OCI-LY1 (cell line): Measurements from ENCODE around the gene ABCA7.
A peak's percentile ranks its signal among the peaks of the same experiment; 100 is the strongest.

ENCODE experiments used
- H2AFZ ChIP-seq: fragments of 200-600 bp; sonication (generic), shearing (Covaris generic); 2 replicates; pipeline ENCODE4 v1.6.0; 2014; ENCODE audit warnings: antibody characterized with exemption, mild to moderate bottlenecking, low read length
- H3F3A ChIP-seq: fragments of 200-600 bp; sonication (generic), shearing (Covaris generic); 2 replicates; pipeline ENCODE4 v1.6.0; 2014; ENCODE audit warnings: mild to moderate bottlenecking, antibody characterized with exemption, low read length, moderate library complexity; ENCODE audit not compliant: insufficient read depth
- H3K27ac ChIP-seq: fragments of 200-600 bp; sonication (generic); 2 replicates; pipeline ENCODE4 v1.5.1; 2014; ENCODE audit warnings: low read length, mixed run types, mild to moderate bottlenecking, low read depth; ENCODE audit not compliant: poor library complexity, severe bottlenecking
- H3K27me3 ChIP-seq: fragments of 200-600 bp; sonication (generic); 2 replicates; pipeline ENCODE4 v1.6.0; 2014; ENCODE audit warnings: antibody characterized with exemption, mild to moderate bottlenecking, low read length, moderate library complexity; ENCODE audit not compliant: insufficient read depth
- H3K36me3 ChIP-seq: fragments of 200-600 bp; sonication (generic); 2 replicates; pipeline ENCODE4 v1.6.1; 2014; ENCODE audit warnings: mild to moderate bottlenecking, antibody characterized with exemption, low read length, moderate library complexity, mixed read lengths; ENCODE audit not compliant: insufficient read depth
- H3K4me1 ChIP-seq: fragments of 200-600 bp; sonication (generic); 2 replicates; pipeline ENCODE4 v1.5.1; 2014; ENCODE audit warnings: mild to moderate bottlenecking, low read length, moderate library complexity; ENCODE audit not compliant: insufficient read depth, severe bottlenecking
- H3K4me2 ChIP-seq: fragments of 200-600 bp; sonication (generic), shearing (Covaris generic); 2 replicates; pipeline ENCODE4 v1.6.1; 2014; ENCODE audit warnings: low read length
- H3K4me3 ChIP-seq: fragments of 200-600 bp; sonication (generic); 2 replicates; pipeline ENCODE4 v1.5.1; 2014; ENCODE audit warnings: low read length, low read depth, mild to moderate bottlenecking, mixed read lengths; ENCODE audit not compliant: poor library complexity, severe bottlenecking
- H3K79me2 ChIP-seq: fragments of 200-600 bp; shearing (Covaris generic); 2 replicates; pipeline ENCODE4 v1.6.1; 2016; ENCODE audit warnings: mixed run types, low read length, mixed read lengths; ENCODE audit not compliant: insufficient read depth
- H3K9ac ChIP-seq: fragments of 200-600 bp; sonication (generic), shearing (Covaris generic); 2 replicates; pipeline ENCODE4 v1.6.1; 2014; ENCODE audit warnings: mild to moderate bottlenecking, low read length, mixed read lengths
- H3K9me2 ChIP-seq: fragments of 200-600 bp; sonication (generic), shearing (Covaris generic); 2 replicates; pipeline ENCODE4 v1.6.1; 2014; ENCODE audit warnings: low read depth, mild to moderate bottlenecking, low read length, mixed read lengths
- H3K9me3 ChIP-seq: fragments of 200-600 bp; shearing (Covaris generic); 2 replicates; pipeline ENCODE4 v1.6.1; 2014; ENCODE audit warnings: low read length, mixed read lengths
- H4K20me1 ChIP-seq: fragments of 200-600 bp; sonication (generic), shearing (Covaris generic); 2 replicates; pipeline ENCODE4 v1.6.0; 2016; ENCODE audit warnings: mild to moderate bottlenecking, low read length; ENCODE audit not compliant: insufficient read depth
- EZH2 ChIP-seq: fragments of 200-600 bp; sonication (generic), shearing (Covaris generic); IDR thresholded peaks from 2 replicates; pipeline ENCODE4 v1.8.0; 2017; ENCODE audit warnings: borderline replicate concordance, mixed run types, mild to moderate bottlenecking, antibody characterized with exemption, low read length, moderate library complexity, mixed read lengths
- TF ChIP-seq, protein P1 (sequence below): fragments of 200-600 bp; sonication (generic), shearing (Covaris generic); IDR thresholded peaks from 2 replicates; pipeline ENCODE4 v1.5.1; 2017; ENCODE audit warnings: mild to moderate bottlenecking, antibody characterized with exemption, low read length, moderate library complexity, mixed read lengths

ABCA7 gene

DNA sequence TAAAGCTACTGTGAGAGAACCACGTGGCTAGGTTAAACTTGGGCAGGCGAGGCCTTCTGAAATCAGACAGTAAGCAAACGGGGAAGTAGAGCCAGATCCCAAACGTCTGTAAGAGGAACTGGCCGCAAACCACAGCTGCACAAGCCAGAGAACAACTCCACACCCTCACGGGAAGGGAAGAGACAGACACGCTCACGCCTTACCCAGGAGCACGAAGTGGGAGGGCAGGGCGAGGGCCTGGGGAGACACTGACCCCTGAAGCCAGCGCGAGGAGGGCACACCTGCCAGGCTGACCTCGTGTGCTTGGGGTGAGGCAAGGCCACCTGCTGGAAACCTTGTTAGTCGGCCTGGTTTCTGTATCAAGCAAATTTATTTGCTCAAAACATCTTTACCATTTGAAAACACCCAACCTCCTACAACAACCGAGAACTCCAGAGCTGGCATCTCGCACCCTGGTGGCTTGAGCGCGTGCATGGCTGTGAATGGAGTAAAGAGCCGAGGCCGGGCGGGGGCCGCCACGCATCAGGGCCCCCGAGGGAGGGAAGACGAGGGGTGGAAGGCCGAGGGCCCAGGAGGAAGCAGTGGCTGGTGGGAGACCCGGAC is 48.0 kb downstream of the ABCA7 start:
- H3K9me3 ChIP-seq: no peaks in the 10 kb centered on the region
- H3K9ac ChIP-seq: peak overlapping the region; percentile 14; the same call in 1 of the 2 replicates
- H3K27me3 ChIP-seq: no peaks in the 10 kb centered on the region
- TF ChIP-seq, protein P1, sequence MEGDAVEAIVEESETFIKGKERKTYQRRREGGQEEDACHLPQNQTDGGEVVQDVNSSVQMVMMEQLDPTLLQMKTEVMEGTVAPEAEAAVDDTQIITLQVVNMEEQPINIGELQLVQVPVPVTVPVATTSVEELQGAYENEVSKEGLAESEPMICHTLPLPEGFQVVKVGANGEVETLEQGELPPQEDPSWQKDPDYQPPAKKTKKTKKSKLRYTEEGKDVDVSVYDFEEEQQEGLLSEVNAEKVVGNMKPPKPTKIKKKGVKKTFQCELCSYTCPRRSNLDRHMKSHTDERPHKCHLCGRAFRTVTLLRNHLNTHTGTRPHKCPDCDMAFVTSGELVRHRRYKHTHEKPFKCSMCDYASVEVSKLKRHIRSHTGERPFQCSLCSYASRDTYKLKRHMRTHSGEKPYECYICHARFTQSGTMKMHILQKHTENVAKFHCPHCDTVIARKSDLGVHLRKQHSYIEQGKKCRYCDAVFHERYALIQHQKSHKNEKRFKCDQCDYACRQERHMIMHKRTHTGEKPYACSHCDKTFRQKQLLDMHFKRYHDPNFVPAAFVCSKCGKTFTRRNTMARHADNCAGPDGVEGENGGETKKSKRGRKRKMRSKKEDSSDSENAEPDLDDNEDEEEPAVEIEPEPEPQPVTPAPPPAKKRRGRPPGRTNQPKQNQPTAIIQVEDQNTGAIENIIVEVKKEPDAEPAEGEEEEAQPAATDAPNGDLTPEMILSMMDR: peak; percentile 38; the same call in 1 of the 2 replicates
- TF ChIP-seq EZH2: no peak
- H3K9me2 ChIP-seq: no peaks in the 10 kb centered on the region
- H3K4me2 ChIP-seq: peak overlapping the region; percentile 5; the same call in 1 of the 2 replicates
- peaks cover 56% of the 10 kb centered on the region for H3K4me1 ChIP-seq
- H3K79me2 ChIP-seq: no peaks in the 10 kb centered on the region
- H3F3A ChIP-seq: peaks cover 2% of the 10 kb centered on the region; the same call in 1 of the 2 replicates
- H4K20me1 ChIP-seq: no peaks in the 10 kb centered on the region
- H3K27ac ChIP-seq: peak overlapping the region; percentile 89
- H2AFZ ChIP-seq: no peak overlapping the region
- peaks cover 79% of the 10 kb centered on the region for H3K36me3 ChIP-seq
- no peak overlapping the region for H3K4me3 ChIP-seq

DNA sequence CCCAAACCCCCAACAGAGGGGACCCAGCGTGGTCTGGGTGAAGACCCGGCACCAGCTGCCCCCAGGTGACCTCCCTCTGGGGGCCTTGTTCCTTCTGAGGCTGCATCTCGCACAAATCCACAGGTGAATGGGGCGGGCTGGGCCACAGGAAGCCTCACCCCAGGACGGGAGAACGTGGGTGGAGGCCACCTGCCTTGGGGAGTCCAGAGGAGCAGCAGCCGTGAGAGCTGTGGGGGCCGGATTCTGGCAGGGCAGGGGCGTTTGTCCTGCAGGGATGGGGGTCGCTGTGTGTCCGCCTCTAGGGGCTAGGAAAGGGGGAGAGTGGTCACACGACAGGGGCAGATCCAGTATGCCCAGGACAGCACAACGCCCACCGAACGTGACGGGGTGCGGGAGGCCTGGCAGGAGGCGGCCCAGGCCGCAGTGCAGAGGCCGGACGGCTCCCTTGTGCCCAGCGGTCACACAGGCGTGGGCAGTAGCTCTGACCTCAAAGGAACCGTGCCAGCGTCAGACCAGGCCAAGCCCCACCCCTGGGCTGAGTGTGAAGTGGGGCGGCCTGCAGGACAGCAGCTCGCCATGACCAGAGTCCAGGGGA is 48.6 kb downstream of the ABCA7 start:
- Histone ChIP-seq H3K9me3 (no peaks in the 10 kb centered on the region), H3K79me2 (no peaks in the 10 kb centered on the region), H3F3A (peaks cover 2% of the 10 kb centered on the region; the same call in 1 of the 2 replicates), H3K27ac (peak overlapping the region; percentile 89), H3K4me2 (no peak overlapping the region; the same call in 1 of the 2 replicates), H4K20me1 (no peaks in the 10 kb centered on the region), H2AFZ (no peak overlapping the region), H3K27me3 (no peaks in the 10 kb centered on the region), H3K4me1 (peaks cover 56% of the 10 kb centered on the region), H3K36me3 (peaks cover 79% of the 10 kb centered on the region), H3K9ac (peak overlapping the region; percentile 14; the same call in 1 of the 2 replicates), H3K4me3 (no peak overlapping the region), H3K9me2 (no peaks in the 10 kb centered on the region)
- TF ChIP-seq, protein P1: no peak
- TF ChIP-seq EZH2: no peak

DNA sequence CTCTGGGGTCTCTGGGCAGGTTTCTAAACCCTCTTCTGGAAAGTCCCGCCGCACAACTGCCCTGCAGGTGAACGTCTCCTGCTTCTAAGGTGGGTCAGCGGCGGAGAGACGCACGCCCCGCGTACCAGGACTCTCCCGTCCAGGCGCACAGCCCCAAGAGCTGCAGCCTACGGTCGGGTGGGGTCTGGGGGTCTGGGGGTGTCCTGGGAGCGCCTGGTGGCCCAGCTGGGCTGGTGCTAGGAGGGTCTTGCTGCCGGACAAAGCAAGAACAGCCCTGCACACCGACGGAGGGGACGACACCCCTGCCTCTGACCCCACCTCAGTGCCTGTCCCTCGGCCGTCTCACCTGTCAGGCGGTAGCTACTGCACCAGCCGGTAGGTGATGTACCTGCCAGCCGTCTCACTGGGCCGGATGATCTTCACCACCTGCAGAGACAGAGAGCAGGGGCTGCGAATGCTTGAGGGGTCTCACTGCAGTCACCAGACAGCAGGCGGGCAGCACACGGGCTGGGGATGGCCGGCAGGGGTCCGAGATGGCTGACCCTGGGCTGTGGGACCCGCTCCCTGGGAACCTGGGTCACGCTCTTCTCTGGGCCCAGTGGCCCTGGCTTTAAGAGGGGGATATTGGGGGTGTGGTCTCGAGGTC is 49.3 kb downstream of the ABCA7 start:
- peaks cover 56% of the 10 kb centered on the region for H3K4me1 ChIP-seq
- no peaks in the 10 kb centered on the region for H4K20me1 ChIP-seq
- no peaks in the 10 kb centered on the region for H3K9me2 ChIP-seq
- no peak overlapping the region for H2AFZ ChIP-seq
- no peak overlapping the region for H3K4me3 ChIP-seq
- peaks cover 6% of the 10 kb centered on the region for H3K79me2 ChIP-seq
- H3K9ac ChIP-seq: no peak overlapping the region; the same call in 1 of the 2 replicates
- H3F3A ChIP-seq: peaks cover 2% of the 10 kb centered on the region; the same call in 1 of the 2 replicates
- H3K36me3 ChIP-seq: peaks cover 75% of the 10 kb centered on the region
- H3K9me3 ChIP-seq: no peaks in the 10 kb centered on the region
- H3K27me3 ChIP-seq: no peaks in the 10 kb centered on the region
- peak overlapping the region; percentile 89 for H3K27ac ChIP-seq
- H3K4me2 ChIP-seq: no peak overlapping the region; the same call in 1 of the 2 replicates
- TF ChIP-seq, protein P1: no peak
- TF ChIP-seq EZH2: no peak
